Endothelial cell of umbilical vein (primary cell): Measurements from ENCODE around the gene SORCS2.

ENCODE experiments used
- CTCF ChIP-seq, 2 donors: IDR thresholded peaks; 1 replicate in 1 of 2; 2 replicates in 1 of 2; pipeline ENCODE4 v1.5.1; 2011; ENCODE audit warnings: low read length in 2 of 2, mild to moderate bottlenecking in 2 of 2, moderate library complexity in 2 of 2, control low read depth in 1 of 2, inconsistent platforms in 1 of 2, low read depth in 1 of 2; ENCODE audit not compliant: insufficient read depth in 1 of 2; ENCODE audit errors: extremely low read depth in 1 of 2
- EZH2 ChIP-seq: IDR thresholded peaks from 2 replicates; pipeline ENCODE4 v1.6.1; 2012; ENCODE audit warnings: borderline replicate concordance, low read depth, mild to moderate bottlenecking, moderate library complexity, low read length, inconsistent platforms; ENCODE audit not compliant: severe bottlenecking
- GATA2 ChIP-seq: IDR thresholded peaks from 2 replicates; pipeline ENCODE4 v1.7.0; 2011; ENCODE audit warnings: low read depth, mild to moderate bottlenecking, moderate library complexity, mixed read lengths, low read length; ENCODE audit not compliant: insufficient read length, insufficient read depth
- JUN ChIP-seq: IDR thresholded peaks from 2 replicates; pipeline ENCODE4 v1.6.1; 2011; ENCODE audit warnings: borderline replicate concordance, low read depth; ENCODE audit not compliant: insufficient read length, insufficient read depth
- MAX ChIP-seq: IDR thresholded peaks from 2 replicates; pipeline ENCODE4 v1.6.1; 2011; ENCODE audit not compliant: insufficient read depth, insufficient read length
- POLR2AphosphoS5 ChIP-seq: IDR thresholded peaks from 2 replicates; pipeline ENCODE4 v1.6.1; 2012; ENCODE audit warnings: low read depth, mild to moderate bottlenecking, control low read depth, low read length, moderate library complexity; ENCODE audit not compliant: insufficient read depth

GRCh38 chr4:7469023-7469422, 276.7 kb downstream of the SORCS2 start:
- TF ChIP-seq JUN = no peak
- no peak for TF ChIP-seq CTCF (IDR thresholded peaks at IDR 0.05; ENCODE audit: extremely low read depth in 1 of 2, insufficient read depth in 1 of 2, low read depth in 1 of 2, low read length in 2 of 2)
- TF ChIP-seq MAX = no peak
- no peak for TF ChIP-seq POLR2AphosphoS5
- no peak for TF ChIP-seq EZH2
- TF ChIP-seq GATA2 = no peak
